ENCODE results near the gene CES3.
"Not testable (repeated sequence)": the region's sequence is repeated elsewhere in the genome, so short reads cannot be mapped to it uniquely, and the experiment has no call there.

DNA sequence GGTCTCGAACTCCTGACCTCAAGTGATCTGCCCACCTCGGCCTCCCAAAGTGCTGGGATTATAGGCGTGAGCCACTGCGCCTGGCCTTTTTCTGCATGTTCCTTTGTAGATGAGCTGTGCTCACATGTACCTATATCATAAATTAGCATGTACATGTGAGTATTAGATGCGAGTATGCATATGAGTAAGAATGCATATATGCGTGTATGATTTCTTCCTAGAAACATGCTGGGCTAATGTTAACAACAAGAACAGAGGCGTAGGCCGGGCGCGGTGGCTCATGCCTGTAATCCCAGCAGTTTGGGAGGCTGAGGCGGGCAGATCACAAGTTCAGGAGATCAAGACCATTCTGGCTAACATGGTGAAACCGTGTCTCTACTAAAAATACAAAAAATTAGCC is 32.5 kb downstream of the CES3 start:
- not testable (repeated sequence) for TF ChIP-seq POLR2A (IDR thresholded peaks at IDR 0.05)
- TF ChIP-seq, protein P1, sequence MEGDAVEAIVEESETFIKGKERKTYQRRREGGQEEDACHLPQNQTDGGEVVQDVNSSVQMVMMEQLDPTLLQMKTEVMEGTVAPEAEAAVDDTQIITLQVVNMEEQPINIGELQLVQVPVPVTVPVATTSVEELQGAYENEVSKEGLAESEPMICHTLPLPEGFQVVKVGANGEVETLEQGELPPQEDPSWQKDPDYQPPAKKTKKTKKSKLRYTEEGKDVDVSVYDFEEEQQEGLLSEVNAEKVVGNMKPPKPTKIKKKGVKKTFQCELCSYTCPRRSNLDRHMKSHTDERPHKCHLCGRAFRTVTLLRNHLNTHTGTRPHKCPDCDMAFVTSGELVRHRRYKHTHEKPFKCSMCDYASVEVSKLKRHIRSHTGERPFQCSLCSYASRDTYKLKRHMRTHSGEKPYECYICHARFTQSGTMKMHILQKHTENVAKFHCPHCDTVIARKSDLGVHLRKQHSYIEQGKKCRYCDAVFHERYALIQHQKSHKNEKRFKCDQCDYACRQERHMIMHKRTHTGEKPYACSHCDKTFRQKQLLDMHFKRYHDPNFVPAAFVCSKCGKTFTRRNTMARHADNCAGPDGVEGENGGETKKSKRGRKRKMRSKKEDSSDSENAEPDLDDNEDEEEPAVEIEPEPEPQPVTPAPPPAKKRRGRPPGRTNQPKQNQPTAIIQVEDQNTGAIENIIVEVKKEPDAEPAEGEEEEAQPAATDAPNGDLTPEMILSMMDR (IDR thresholded peaks at IDR 0.05), result not testable (repeated sequence)
